Medulla oblongata (tissue), 1 donor: ENCODE measurements around the gene SEMA6A.

Source experiments
- DNase-seq: peaks from one replicate; pipeline ENCODE4 v3.0.0-alpha.2; 2015; ENCODE audit errors: extremely low spot score

Gene SEMA6A

DNA sequence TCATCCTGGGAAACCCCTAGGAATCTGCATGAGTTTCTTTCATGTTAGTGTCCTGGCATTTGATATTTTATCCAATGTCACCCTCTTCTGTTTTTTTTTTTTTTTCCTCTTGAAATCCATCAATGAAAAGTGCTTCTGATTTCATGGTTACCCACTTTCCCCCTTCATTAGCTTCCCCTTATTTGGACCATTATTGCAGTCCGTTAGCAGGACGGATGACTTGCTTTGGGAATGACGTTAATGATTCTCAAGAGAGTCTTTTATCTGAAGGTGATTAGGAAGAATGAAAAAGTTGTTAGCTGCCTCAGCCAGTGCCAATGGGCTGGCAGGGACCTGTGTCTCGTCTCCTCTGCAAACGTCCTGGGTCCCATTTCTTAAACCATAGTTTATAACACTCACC is 134.7 kb downstream of the SEMA6A start:
- no peak for DNase-seq

- DNase-seq, result no peak
These were observed 135.6 kb downstream of the SEMA6A start for GRCh38 chr5:116438979-116439554.

- DNase-seq, result peak; percentile 70
These were observed 136.6 kb downstream of the SEMA6A start for GRCh38 chr5:116437922-116438578.

DNA sequence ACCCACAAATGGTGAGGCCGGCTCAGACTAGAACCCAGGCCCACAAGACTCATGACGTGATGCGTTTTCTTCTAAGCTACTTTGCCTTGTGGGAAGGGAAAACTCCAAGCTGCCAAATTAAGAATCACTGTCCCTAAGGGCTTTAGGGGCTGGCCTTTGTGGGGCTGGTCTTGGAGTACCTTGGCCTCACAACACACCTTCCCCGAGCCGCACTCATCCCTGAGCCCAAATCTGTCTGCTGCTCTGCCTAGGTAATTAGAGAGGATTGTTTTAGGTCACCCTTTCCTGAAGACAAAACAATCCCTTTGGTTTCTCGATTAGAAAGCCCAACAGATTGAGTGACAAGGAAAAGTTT is 137.3 kb downstream of the SEMA6A start:
- no peak for DNase-seq

GRCh38 chr5:116436674-116437350 is 137.8 kb downstream of the SEMA6A start:
- DNase-seq, result no peak

GRCh38 chr5:116428966-116429365 is 145.7 kb downstream of the SEMA6A start:
- DNase-seq, result peak; percentile 71

- no peak for DNase-seq
These were observed 146.2 kb downstream of the SEMA6A start for GRCh38 chr5:116428413-116428812.

DNA sequence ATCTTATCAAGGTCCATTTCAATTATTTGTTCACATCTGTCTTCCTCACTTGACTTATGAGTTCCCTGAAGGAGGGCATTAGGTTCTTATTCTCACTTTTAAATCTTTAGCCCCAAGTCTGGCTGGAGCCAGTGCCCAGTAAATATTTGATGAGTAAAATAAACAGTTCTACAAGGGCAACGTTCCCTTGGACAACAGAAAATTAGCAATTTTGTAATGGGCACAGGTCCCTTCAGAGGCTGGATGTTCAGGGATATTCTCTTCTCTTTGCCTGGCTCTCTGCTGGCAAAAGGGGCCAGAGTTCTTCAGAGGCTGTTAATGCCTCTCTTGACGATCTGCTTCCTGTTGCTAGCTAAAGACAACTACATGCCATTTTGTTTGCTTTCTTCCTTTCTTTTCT is 149.7 kb downstream of the SEMA6A start:
- DNase-seq, result no peak

DNA sequence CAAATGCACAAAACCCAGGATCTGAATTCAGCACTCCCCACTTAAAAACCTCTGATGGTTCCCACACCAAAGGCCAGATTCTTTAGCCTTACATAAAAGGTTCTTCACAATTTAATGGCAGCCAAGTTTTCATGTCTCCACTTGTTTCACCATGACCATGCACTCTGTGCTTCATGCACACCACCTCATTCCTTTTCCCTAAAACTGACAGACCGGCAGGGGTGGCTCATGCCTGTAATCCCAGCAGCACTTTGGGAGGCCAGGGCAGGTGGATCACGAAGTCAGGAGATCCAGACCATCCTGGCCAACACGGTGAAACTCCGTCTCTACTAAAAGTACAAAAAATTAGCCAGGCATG is 150.4 kb downstream of the SEMA6A start:
- no peak for DNase-seq

- DNase-seq, result no peak
These were observed 150.9 kb downstream of the SEMA6A start for GRCh38 chr5:116423587-116424257.

- DNase-seq, result no peak
These were observed 151.5 kb downstream of the SEMA6A start for GRCh38 chr5:116423141-116423540.

DNA sequence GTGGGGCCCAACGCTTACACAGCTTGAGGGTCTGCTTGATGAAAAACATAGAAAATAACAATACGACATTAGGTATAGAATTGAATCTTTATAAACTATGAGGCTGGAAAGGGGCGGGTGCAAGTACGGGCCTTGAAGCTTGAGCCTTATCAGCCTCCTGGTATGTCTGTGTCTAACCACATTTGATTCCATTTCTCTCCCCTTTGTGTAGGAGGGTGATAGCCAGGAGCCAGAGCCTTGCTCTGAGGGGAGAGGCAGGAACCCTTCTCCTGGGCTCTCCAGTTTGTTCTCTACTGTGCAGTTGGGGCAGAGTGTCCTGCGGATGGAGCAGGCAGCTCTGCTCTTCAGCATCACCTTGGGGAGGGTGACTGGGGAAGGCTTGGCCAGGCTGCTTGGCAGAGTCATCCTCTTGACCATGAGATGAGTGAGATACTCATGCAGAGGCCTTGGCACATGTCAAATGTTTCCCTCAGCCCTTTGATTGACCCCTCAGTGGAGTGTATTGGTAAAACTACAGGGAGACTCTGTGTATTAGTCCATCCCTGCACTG is 153.5 kb downstream of the SEMA6A start:
- no peak for DNase-seq

GRCh38 chr5:116420540-116420939 is 154.1 kb downstream of the SEMA6A start:
- DNase-seq, result no peak

GRCh38 chr5:116419258-116419657 is 155.4 kb downstream of the SEMA6A start:
- no peak for DNase-seq

GRCh38 chr5:116418774-116419173 is 155.8 kb downstream of the SEMA6A start:
- no peak for DNase-seq

GRCh38 chr5:116418016-116418415 is 156.6 kb downstream of the SEMA6A start:
- DNase-seq, result no peak

- peak; percentile 30 for DNase-seq
These were observed 158.6 kb downstream of the SEMA6A start for GRCh38 chr5:116415989-116416388.

GRCh38 chr5:116415182-116415581 is 159.4 kb downstream of the SEMA6A start:
- DNase-seq, result no peak

DNA sequence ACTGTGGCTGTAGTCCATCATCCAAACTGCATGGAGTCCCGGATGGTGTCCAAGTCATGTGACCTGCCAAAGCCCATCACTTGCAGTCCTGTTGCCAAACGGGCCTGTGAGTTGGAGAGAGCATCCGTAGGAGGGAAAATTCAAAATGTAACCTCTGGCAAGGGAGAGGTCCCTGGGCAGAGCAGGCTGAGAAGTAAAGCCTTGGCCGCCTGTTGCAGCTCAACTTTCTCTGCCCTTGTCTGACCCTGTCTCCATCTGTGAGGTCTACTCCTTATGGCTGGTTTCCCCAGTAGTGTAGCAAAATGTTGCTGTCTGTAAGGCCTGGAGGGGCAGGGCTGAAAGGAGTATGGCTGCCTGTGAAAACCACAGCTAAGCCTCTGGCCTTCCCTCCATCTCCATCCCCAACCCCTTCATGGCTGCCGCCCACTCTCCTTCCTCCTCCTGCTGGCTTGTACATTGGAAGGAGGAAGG is 163.5 kb downstream of the SEMA6A start:
- DNase-seq, result peak; percentile 40

- DNase-seq, result no peak
These were observed 164.2 kb downstream of the SEMA6A start for GRCh38 chr5:116410336-116410890.

DNA sequence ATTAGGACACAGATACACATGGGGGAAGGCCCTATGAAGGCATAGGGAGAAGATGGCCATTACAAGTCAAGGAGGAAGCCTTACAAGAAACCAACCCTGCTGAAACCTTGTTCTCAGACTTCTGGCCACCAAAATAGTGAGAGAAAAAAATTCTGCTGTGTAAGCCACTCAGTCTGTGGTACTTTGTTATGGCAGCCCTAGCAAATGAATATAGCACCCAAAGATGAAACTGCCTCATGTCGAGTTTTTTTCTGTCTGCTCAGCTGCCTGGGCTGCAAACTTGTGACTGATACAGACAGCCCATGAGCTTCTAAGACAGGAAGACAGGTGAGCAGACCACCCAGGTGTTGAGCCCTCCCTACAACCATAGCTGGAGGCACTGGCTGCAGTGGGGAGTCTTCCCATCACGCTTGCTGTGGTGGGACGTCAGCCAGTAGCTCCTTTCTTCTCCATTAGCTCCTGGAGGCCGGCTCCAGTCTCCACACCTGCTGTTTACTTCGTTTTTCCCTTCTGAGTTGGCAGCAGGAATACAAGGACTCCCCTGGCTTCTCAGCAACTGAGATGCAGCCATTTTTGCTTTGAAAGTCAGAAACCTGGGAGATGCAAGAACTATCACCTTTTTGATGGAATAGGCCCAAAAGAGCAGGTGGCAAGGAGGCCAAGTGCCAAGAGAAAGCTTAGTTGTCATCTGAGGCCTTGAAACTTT is 164.9 kb downstream of the SEMA6A start:
- no peak for DNase-seq
